ENCODE data around the gene HS3ST1.

HS3ST1 gene

DNA sequence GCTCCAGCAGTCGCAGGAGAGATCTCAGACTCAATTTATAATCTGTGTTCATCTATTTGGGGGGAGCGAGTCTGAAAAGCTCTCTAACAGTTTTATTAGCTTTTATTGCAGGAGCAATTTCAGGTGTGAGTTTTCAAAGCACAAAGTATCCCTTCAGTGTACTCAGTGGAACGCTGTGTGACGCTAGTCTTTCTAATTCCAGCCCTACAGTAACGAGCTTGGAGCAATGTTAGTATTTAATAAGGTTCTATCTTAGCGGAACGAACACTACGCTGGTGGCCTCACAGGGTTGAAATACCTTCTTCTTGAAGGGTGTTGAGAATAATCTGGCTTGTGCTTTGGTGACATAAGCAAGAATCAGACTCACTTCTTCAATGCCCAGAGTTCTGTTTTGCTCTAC is 8.4 kb downstream of the HS3ST1 start:
- no peak overlapping the region for H3K4me3 ChIP-seq (ENCODE audit: low read depth, low read length)
- TF ChIP-seq, protein P1, sequence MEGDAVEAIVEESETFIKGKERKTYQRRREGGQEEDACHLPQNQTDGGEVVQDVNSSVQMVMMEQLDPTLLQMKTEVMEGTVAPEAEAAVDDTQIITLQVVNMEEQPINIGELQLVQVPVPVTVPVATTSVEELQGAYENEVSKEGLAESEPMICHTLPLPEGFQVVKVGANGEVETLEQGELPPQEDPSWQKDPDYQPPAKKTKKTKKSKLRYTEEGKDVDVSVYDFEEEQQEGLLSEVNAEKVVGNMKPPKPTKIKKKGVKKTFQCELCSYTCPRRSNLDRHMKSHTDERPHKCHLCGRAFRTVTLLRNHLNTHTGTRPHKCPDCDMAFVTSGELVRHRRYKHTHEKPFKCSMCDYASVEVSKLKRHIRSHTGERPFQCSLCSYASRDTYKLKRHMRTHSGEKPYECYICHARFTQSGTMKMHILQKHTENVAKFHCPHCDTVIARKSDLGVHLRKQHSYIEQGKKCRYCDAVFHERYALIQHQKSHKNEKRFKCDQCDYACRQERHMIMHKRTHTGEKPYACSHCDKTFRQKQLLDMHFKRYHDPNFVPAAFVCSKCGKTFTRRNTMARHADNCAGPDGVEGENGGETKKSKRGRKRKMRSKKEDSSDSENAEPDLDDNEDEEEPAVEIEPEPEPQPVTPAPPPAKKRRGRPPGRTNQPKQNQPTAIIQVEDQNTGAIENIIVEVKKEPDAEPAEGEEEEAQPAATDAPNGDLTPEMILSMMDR (IDR thresholded peaks at IDR 0.05; ENCODE audit: control insufficient read depth, extremely low read depth, insufficient read depth) = no peak
- no peak for DNase-seq (ENCODE audit: low read depth)

DNA sequence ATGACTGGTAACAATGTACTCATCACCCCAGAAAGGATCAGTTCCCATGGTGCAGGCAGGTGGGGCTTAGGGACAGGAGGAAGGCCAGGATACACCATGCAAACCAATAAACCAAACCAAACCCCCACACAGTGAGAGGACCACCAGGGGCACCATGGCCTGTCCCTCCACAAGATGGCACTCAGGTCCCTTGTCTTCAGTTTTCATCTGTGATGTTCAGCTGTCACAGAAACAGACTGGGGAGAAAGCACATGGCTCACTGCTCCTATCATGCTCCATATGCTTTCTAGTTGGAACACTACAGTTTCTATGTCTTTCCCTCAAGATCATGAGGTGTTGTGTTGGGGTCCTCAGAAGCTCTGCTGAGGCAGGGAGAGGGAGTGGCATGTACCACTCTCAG is 10.1 kb downstream of the HS3ST1 start:
- TF ChIP-seq, protein P1 (IDR thresholded peaks at IDR 0.05; ENCODE audit: control insufficient read depth, extremely low read depth, insufficient read depth) = no peak

DNA sequence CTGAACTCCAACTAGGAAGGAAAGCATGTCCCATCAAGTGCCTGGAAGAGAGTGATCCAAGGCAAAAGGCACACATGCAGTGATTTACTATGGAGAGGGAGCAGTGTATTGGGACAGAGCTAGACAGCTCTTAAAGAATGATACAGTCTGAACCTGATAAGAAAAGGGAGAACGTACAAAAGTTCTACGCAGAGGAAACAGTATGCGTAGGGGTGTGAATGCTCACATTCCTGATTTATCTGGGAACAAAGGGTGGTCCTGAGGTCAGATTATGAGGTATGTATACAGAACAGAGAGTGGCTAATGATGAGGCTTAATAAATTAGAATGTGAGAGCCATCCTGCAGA is 12.0 kb downstream of the HS3ST1 start:
- no peak for DNase-seq (ENCODE audit: low read depth)
- no peak overlapping the region for H3K4me3 ChIP-seq (ENCODE audit: low read depth, low read length)
- TF ChIP-seq, protein P1 (IDR thresholded peaks at IDR 0.05; ENCODE audit: control insufficient read depth, extremely low read depth, insufficient read depth) = no peak

More for the DNA sequence above, 10.1 kb downstream of the HS3ST1 start:
- no peak overlapping the region for H3K4me3 ChIP-seq (ENCODE audit: low read depth, low read length)
- no peak for DNase-seq (ENCODE audit: low read depth)

DNA sequence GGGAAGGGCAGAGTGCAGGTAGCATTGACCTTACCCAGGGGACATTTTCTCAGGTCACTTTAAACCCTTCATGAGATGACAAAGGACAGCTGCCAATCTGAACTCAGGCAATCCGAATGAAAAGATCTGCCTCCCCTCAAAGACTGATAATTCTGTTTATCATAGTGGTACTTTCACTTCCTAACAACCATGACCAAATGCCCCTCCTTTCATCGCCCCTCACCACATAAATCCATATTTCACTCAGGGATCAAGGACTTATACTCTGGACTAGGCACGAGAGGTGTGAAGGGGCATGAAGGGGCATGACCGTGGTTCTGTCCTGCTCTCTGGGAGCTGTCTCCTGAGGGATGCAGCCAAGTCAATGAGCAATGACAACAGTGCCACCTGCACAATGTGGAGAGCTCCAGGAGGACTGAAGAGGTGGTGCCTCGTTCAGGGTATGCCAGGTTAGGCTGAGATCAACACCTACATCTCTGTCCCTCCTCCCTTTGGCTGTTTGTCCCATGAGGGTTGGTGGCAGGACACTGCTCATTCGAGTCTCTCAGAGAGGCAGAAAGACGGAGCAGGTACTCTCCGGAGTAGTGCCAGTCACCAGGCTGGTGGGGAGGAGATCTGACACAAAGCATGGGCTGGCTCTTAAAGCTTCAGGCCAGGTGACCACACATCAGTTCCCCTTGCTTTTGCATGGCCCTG is 12.5 kb downstream of the HS3ST1 start:
- DNase-seq (ENCODE audit: low read depth) = no peak
- TF ChIP-seq, protein P1 (IDR thresholded peaks at IDR 0.05; ENCODE audit: control insufficient read depth, extremely low read depth, insufficient read depth) = no peak

DNA sequence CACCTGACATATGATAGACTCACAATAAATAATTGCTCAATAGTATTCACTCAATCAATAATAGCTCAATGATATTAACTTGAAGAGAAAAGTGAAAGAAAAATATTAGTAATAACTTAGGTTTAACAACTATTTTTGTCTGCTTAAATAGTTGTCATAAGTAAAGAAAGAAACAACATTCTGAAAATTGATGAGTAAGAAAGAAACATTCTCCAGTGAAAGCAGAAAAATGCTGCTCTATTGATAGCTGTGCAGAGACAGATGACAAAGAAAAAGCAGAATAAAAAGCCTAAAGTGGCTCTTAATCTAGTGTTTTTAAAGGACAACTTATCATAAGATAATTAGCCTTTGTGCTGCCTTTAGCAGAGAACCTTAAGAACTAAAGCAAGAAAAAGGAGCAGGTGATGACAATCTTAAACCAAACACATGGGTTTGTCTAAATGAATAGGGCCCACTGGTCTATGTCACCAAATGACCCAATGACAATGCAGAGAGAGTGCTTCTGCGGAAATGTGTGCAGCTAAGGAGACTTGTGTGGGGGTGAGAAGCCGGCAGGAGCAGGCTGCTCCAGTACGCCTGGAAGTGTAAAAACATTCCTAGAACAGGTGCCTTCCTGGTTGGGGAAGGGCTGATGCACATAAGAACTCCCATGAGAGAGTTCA is 13.2 kb downstream of the HS3ST1 start:
- TF ChIP-seq, protein P1 (IDR thresholded peaks at IDR 0.05; ENCODE audit: control insufficient read depth, extremely low read depth, insufficient read depth) = no peak
- no peak overlapping the region for H3K4me3 ChIP-seq (ENCODE audit: low read depth, low read length)
- no peak for DNase-seq (ENCODE audit: low read depth)

More for the DNA sequence above, 12.5 kb downstream of the HS3ST1 start:
- no peak overlapping the region for H3K4me3 ChIP-seq (ENCODE audit: low read depth, low read length)

DNA sequence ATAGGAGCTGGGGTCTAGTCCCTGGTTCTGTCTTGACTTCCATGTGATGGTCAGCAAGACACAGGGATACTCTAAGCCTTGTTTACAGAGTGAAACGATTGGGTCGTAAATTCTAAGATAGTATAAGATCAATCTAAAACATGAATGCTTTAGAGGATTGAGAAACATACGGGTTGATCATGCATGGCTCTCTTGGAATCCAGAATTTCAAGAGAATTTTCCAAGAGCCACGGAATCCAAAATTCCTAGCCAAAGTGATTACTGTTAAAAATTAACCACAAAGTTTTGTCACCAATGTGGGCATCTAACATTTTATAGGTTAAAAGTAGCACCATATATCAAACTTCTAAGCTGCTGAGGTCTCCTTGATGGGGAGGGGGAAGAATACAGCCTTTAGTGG is 16.5 kb downstream of the HS3ST1 start:
- H3K4me3 ChIP-seq (ENCODE audit: low read depth, low read length) = no peak overlapping the region
- TF ChIP-seq, protein P1 (IDR thresholded peaks at IDR 0.05; ENCODE audit: control insufficient read depth, extremely low read depth, insufficient read depth) = no peak
- DNase-seq (ENCODE audit: low read depth) = no peak
